NCI-H510A treated with DMSO at 0.1 percent for 48 hours (cell line): ENCODE measurements around the gene SEZ6L2.
"Not testable (repeated sequence)": the region's sequence is repeated elsewhere in the genome, so short reads cannot be mapped to it uniquely, and the experiment has no call there.

Experiments used
- DNase-seq: peaks from one replicate; lab custom pipeline; 2025; lab: John Stamatoyannopoulos, UW

SEZ6L2 gene

GRCh38 chr16:29899516-29900101, at the start of gene SEZ6L2:
SEZ6L2 (minus strand) TSS chr16:29899550; CDS start chr16:29899019, 531 bp downstream.
- peak; percentile 99 for DNase-seq

DNA sequence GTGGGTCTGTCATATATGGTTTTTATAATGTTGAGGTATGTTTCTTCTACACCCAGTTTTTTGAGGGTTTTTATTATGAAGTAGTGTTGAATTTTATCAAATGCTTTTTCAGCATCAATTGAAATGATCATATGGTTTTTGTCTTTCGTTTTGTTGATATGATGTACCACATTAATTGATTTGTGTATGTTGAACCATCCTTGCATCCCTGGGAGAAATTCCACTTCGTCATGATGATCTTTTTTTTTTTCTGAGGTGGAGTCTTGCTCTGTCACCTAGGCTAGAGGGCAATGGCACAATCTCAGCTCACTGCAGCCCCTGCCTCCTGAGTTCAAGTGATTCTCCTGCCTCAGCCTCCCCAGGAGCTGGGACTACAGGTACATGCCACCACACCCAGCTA, 48.5 kb upstream of the SEZ6L2 start:
- DNase-seq: no peak

DNA sequence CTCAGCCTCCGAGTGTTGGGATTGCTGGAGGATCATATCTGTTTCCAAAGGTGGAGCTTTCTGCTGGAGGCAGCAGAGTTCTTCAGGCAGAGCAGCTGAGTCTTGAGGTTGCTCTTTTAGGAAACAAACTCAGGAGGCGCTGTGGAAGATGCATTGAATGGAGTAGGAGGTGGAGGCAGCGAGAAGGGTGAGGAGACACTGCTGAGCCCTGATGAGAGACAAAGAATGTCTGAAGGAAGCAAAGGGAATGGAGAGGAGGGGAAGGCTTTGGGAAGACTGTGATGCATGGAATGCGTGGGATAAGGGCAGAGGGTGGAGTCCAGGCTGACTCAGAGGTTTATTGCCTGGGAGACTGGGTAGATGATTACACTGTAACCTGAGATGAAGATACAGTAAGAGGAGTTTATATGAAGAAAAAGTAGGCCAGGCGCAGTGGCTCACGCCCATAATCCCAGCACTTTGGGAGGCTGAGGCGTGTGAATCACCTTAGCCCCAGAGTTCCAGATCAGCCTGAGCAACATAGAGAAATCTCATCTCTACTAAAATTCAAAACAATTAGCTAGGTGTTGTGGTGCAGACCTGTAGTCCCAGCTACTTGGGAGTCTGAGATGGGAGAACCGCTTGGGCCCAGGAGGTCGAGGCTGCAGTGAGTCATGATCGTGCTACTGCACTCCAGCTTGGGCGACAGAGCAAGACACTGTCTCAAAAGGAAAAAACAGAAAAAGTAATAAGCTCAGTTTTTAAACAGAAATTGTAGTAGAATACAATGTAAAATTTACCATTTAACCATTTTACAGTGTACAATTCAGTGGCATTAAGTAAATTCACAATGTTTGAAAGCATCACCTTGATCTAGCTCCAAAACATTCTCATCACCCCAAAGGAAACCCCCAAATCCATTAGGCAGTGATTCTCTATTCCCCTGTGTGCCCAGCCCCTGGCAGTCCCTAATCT, 44.8 kb upstream of the SEZ6L2 start:
- peak; percentile 91 for DNase-seq

DNA sequence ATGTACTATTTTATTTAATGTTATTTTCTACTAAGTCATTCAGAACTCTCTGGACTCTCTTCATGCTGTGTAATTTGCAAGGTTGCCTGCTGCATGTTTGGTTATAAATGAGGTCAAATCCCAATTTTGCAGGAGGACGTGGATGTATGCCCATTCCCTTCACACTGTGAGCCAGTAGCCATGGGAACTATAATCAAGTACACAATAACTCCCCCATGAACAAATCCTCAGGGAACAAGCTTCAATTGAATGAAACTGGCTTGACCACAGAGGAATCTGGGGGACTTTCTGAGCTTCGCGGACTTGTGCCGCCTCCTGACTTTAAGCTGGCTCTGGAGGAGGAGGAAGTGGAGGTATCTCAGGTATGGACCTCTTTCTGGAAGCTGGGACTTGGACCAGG, 41.3 kb upstream of the SEZ6L2 start:
- DNase-seq: no peak

GRCh38 chr16:29931750-29932149, 32.4 kb upstream of the SEZ6L2 start:
- DNase-seq: not testable (repeated sequence)

DNA sequence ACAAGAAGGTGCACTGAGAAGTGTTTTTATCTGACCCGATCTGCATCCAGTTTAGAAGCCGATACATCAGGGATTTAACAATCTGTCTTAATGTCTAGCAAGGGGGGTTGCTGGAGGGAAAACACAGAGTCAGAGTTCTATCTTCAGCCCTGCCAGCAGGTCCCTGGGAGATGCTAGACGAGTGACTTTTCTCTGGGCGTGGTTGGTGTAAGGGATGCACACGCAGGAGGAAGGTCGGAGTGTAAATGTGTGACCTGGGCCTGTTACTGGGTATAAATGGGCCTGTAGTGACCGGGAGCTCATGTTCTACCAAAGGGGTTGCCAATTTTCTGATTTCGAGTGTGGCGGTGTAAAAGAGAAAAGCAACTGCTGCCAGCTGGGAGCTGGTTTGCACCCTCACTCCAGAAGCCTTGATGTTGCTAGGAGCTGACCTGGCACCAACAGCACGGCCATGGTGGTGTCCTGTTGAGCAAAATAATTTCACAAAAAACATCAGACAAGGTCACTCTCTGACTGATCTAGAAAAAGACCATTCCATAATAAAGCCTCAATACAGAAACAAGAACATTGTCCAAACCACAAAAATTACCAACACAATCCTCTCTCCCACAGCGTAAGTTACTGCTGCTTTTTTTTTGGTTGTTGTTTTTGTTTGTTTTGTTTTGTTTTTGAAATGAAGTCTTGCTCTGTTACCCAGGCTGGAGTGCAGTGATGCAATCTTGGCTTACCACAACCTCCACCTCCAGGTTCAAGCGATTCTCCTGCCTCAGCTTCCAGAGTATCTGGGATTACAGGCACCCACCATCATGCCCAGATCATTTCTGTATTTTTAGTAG, 27.9 kb upstream of the SEZ6L2 start:
- DNase-seq: no peak

- peak; percentile 71 for DNase-seq
Observed at GRCh38 chr16:29926711-29927052, 27.3 kb upstream of the SEZ6L2 start.

DNA sequence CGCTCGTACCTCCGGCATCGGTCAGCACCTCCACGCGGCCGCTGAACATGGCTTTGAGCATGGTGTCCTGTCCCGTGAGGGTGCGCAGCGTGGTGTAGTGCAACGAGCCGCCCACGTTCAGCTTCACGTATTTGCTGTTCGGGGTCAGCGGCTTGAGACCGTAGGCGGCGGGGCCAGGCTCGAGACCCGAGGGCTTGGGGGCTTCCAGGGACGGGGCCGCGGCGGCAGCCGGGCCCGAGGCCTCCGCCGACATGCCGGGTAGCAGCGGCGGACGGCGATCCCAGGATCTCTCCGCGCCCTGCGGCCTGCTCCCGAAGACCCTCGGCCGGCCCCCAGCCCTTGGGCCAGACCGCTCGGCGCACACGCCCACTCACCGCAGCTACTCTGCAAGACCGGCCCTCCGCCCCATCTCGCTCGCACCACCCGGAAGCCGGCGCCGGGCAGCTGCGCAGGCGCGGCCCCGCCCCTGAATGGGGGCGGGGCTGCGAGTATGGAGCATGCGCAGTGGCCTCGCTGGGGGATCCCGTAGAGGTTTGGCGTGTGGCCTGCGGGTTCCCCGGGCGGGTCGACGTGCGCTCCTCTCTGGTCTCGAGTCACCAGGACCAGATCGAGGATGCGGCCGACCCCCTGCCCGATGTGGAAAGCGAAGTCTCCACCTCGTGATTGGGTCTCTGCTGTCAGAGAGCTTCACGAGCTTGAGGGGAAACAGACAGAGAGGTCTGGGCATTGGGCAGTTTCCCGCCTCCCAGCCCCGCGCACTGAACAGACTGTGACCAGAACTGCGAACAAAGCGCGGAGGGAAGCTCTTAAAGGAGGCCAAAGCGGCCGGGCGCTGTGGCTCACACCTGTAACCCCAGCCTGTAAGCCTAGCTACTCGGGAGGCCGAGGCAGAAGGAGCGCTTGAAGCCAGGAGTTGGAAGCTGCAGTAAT, 26.7 kb upstream of the SEZ6L2 start, which contains the start of gene KCTD13:
Gene KCTD13, minus strand, starts transcription at position 446 of the 930 bp plus-strand sequence. Its CDS starts 193 bp downstream, at position 253.
- DNase-seq: peak; percentile 93

- DNase-seq: no peak
Observed at GRCh38 chr16:29925105-29925756, 25.9 kb upstream of the SEZ6L2 start.

DNA sequence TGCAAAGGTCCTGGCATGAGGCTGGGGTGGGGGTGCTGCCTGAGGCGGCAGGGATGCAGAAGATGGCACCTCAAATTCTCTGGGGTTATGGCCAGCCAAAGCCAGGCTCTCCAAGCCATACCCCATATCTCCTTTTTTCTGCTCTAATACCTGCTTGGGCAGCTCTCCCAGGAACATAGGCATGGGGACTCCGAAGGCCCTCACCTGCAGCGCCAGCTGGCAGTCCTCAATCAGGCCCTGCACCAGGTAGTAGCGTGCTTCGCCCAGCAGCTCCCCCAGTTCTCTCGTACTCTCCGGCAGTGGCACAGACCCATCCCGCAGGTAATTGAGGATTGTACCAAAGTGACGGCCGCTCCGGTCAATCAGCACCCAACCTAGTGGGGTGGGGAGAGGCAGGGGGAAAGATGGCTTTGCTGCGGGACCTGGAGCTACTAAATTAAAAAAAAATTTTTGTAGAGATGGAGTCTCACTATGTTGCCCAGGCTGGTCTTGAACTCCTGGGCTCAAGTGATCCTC, 23.7 kb upstream of the SEZ6L2 start:
- no peak for DNase-seq

DNA sequence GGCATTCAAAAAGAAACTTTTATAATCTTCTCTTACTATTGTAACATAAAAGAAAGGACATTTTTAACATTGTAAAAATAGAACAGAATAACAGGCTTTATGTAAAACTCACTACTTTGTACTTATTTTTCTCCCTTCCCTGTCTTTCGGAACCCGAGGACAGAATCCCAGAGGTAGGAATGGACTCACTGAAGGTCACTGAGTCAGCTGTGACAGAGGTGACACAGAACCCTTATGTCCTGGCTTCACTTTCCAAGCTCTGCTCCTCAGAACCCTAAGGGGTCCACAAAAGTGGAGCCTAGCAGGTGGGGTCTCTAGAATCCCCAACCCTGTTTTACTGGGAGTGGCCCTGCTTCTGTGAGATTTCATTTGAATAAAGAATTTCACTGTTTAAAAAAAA, 23.0 kb upstream of the SEZ6L2 start:
- DNase-seq: no peak

DNA sequence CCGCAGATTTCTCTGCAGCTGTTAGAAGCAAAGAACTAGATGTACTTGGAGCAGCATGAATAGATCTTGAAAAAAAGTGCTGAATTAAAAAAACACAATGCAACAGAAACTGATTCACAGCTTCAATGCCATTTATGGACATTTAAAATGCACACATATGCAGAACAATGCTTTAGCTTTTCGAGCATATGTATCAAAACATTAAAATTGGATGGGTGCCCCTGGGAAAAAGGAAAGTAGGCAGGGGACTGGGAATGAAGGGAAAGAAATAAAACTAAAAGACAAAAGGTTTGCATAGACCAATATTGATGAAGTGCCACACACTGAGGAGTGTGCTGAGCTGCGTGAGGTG, 21.7 kb upstream of the SEZ6L2 start:
- no peak for DNase-seq

GRCh38 chr16:29920288-29921033, 21.1 kb upstream of the SEZ6L2 start:
- no peak for DNase-seq

DNA sequence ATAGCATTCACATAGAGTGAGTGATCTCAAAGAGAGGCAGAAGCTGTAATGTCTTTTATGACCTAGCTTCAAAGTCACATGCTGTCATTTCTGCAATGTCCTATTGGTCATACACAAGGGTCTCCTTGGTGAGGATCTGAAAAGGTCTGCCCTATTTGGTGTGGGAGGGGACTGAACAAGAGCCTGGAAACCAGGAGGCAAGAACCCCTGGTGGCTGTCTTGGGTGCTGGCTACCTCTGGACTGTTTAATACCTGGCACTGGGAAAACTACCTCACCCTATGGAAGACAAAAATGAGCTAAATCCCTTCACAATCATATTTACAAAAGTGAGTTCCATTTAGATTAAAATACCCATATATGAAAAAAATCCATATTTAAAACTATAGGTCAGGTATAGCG, 17.6 kb upstream of the SEZ6L2 start:
- DNase-seq: no peak

DNA sequence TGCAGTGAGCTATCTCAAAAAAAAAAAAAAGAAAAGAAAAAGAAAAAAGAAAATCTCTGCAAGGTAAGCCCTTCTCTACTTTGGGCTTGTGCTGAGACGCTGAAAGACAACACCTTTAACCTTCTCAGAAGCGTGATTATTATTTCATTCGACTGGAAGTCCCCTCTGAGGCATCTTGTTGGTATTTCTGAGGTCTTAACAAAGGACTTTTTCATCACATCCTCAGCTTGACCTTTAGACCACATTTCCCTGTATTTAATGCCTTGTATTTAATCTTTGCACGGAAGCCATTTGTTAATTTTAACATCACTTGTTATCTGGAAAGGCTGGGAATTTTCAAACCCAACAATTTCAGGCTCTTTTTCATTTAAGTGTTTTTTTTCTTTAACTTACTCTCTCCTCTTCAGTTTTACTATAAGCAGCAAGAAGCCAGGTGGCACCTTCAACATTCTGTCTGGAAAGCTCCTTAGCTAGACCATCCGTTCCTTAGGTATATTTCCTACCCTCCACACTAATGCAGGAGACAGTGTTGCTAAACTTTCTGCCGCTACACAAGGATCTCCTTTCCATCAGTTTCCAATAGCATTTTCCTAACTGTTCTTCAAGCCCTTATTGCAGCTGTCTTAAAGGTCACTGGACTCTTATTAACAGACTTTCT, 16.4 kb upstream of the SEZ6L2 start:
- DNase-seq: no peak

DNA sequence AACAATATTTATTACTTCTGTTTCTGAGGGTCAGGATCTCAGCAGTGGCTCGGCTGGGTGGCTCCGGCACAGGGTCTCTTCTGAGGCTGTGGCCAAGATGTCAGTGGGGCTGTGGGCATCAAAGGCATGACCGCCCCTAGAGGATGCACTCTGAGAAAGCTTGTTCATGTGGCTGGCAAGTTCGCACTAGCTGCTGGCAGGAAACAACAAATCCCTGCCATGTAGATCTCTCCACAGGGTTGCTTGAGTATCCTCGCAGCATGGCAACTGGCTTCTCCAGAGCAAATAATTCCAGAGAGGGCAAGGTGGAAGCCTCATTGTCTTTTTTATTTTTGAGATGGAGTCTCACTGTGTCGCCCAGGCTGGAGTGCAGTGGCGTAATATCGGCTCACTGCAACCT, 14.2 kb upstream of the SEZ6L2 start:
- no peak for DNase-seq

GRCh38 chr16:29912087-29912486, 12.7 kb upstream of the SEZ6L2 start:
- no peak for DNase-seq

DNA sequence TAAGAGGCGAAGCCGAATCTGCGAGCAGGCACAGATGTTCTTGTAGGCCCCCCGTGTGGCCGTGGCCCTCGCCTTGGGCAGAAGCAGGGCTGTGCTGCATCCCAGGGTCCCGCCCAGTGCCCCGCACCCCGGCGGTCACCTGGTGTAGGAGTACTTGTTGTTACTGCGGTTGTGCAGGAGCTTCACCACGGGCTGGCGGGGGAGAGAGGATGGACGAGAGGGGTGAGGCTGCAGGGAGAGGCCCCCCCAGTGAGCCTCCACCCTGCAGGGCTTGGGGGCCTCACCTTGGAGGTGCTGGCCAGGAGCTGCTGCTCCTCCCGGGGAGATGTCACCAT, 12.3 kb upstream of the SEZ6L2 start:
- no peak for DNase-seq

- DNase-seq: no peak
Observed at GRCh38 chr16:29910819-29911675, 11.7 kb upstream of the SEZ6L2 start.
